ENCODE measurements around the gene TMC2.
"Not testable (repeated sequence)": the region's sequence is repeated elsewhere in the genome, so short reads cannot be mapped to it uniquely, and the experiment has no call there.

Gene TMC2

GRCh38 chr20:2672446-2672845 is 136.1 kb downstream of the TMC2 start:
- no peak overlapping the region for H3K4me3 ChIP-seq (ENCODE audit: low read depth, low read length)
- DNase-seq (ENCODE audit: low read depth, low spot score) = no peak
- CTCF ChIA-PET = interaction anchor here (1.0 to 1.1 kb wide), 2 partner anchors 8 to 26 kb away, joined by 3 read pairs; partner anchors contain the start of gene IDH3B
- no peak for TF ChIP-seq CTCF (IDR thresholded peaks at IDR 0.05; ENCODE audit: insufficient read depth, low read length, missing control alignments)
- POLR2A ChIA-PET = no interaction called here

- no peak for DNase-seq (ENCODE audit: low read depth, low spot score)
- POLR2A ChIA-PET = no interaction called here
- CTCF ChIA-PET = no interaction called here
- no peak for TF ChIP-seq CTCF (IDR thresholded peaks at IDR 0.05; ENCODE audit: insufficient read depth, low read length, missing control alignments)
- no peak overlapping the region for H3K4me3 ChIP-seq (ENCODE audit: low read depth, low read length)
These were observed 137.1 kb downstream of the TMC2 start for GRCh38 chr20:2673453-2673852.

GRCh38 chr20:2680046-2680445 is 143.7 kb downstream of the TMC2 start:
- ChIA-PET POLR2A (no interaction called here), CTCF (no interaction called here)
- no peak overlapping the region for H3K4me3 ChIP-seq (ENCODE audit: low read depth, low read length)
- no peak for DNase-seq (ENCODE audit: low read depth, low spot score)
- no peak for TF ChIP-seq CTCF (IDR thresholded peaks at IDR 0.05; ENCODE audit: insufficient read depth, low read length, missing control alignments)

GRCh38 chr20:2682040-2682439 is 145.7 kb downstream of the TMC2 start:
- CTCF ChIA-PET; POLR2A ChIA-PET; DNase-seq (ENCODE audit: low read depth, low spot score); H3K4me3 ChIP-seq (ENCODE audit: low read depth, low read length): not testable (repeated sequence)

GRCh38 chr20:2684817-2685216 is 148.4 kb downstream of the TMC2 start:
- CTCF ChIA-PET = interaction anchor here (1.5 to 5.6 kb wide), 4 partner anchors 10 to 166 kb away, joined by 6 to 77 read pairs (median 24); no protein-coding TSS in a partner anchor

GRCh38 chr20:2687514-2687913 is 151.1 kb downstream of the TMC2 start:
- ChIA-PET POLR2A (no interaction called here), CTCF (interaction anchor here (0.6 to 5.6 kb wide), 17 partner anchors 9 to 314 kb away, joined by 3 to 77 read pairs (median 5); partner anchors contain the start of gene IDH3B)
- no peak for TF ChIP-seq CTCF (IDR thresholded peaks at IDR 0.05; ENCODE audit: insufficient read depth, low read length, missing control alignments)
- H3K4me3 ChIP-seq (ENCODE audit: low read depth, low read length) = no peak overlapping the region
- DNase-seq (ENCODE audit: low read depth, low spot score) = no peak

More at GRCh38 chr20:2684817-2685216, 148.4 kb downstream of the TMC2 start:
- POLR2A ChIA-PET; DNase-seq (ENCODE audit: low read depth, low spot score); H3K4me3 ChIP-seq (ENCODE audit: low read depth, low read length): not testable (repeated sequence)

- no peak overlapping the region for H3K4me3 ChIP-seq (ENCODE audit: low read depth, low read length)
- CTCF ChIA-PET = interaction anchor here (0.6 to 5.6 kb wide), 22 partner anchors 9 to 341 kb away, joined by 3 to 77 read pairs (median 5); partner anchors contain the start of gene IDH3B
- DNase-seq (ENCODE audit: low read depth, low spot score) = peak; percentile 3
- peak; percentile 78 for TF ChIP-seq CTCF (IDR thresholded peaks at IDR 0.05; ENCODE audit: insufficient read depth, low read length, missing control alignments)
- POLR2A ChIA-PET = interaction anchor here (0.7 kb wide), 1 partner anchor 13 kb away, joined by 3 read pairs; no protein-coding TSS in a partner anchor
These were observed 151.7 kb downstream of the TMC2 start for GRCh38 chr20:2688041-2688591.
